Measurements from ENCODE around the gene MKRN2.
A peak's percentile ranks its signal among the peaks of the same experiment; 100 is the strongest.

Gene MKRN2

DNA sequence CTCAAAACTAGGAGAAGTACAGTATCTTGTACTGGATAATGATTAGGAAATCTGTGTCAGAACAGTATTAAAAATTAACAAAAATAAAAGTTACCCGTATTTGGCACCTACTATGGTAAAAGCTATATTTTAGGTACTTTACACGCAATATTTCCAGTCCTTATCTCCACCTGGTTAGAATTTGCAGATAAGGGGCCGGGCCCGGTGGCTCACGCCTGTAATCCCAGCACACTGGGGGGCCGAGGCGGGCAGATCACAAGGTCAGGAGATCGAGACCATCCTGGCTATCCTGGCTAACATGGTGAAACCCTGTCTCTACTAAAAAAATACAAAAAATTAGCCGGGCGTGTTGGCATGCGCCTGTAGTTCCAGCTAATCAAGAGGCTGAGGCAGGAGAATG lies 40.0 kb upstream of the MKRN2 start:
- TF ChIP-seq, protein P1, sequence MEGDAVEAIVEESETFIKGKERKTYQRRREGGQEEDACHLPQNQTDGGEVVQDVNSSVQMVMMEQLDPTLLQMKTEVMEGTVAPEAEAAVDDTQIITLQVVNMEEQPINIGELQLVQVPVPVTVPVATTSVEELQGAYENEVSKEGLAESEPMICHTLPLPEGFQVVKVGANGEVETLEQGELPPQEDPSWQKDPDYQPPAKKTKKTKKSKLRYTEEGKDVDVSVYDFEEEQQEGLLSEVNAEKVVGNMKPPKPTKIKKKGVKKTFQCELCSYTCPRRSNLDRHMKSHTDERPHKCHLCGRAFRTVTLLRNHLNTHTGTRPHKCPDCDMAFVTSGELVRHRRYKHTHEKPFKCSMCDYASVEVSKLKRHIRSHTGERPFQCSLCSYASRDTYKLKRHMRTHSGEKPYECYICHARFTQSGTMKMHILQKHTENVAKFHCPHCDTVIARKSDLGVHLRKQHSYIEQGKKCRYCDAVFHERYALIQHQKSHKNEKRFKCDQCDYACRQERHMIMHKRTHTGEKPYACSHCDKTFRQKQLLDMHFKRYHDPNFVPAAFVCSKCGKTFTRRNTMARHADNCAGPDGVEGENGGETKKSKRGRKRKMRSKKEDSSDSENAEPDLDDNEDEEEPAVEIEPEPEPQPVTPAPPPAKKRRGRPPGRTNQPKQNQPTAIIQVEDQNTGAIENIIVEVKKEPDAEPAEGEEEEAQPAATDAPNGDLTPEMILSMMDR (IDR thresholded peaks at IDR 0.05), result no peak

DNA sequence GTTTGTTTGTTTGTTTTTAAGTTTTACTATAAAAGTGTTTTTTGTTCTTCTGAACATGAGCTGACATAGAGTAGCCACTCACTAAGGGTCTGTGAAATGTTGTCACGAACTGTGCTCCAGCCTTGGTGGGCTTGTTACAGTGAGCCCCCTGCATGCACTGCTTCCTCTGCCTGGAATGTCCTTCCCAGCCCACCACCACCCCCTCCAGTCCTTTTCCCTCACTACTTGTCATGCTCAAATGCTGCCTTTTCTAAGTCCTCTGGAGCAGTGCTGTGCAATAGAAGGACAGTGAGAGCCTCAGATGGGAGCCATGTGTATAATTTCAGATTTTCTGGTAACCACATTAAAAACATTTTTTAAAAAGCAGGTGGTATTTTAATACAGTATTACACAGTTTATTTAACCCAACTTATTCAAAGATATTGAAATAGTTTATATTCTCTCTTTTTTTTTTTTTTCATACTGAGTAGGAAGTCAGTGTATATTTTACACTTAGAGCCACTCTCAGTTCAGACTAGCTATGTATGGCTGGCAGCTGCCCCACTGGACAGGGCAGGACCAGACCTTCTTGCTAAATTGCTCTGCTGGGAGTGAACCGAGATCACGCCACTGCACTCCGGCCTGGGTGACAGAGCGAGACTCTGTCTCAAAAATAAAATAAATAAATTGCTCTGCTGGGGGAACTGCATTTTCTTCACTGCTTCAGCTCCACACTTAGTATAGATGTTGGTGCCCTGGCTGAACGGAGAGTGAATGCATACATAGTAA lies 38.4 kb upstream of the MKRN2 start:
- TF ChIP-seq, protein P1 (IDR thresholded peaks at IDR 0.05), result no peak

DNA sequence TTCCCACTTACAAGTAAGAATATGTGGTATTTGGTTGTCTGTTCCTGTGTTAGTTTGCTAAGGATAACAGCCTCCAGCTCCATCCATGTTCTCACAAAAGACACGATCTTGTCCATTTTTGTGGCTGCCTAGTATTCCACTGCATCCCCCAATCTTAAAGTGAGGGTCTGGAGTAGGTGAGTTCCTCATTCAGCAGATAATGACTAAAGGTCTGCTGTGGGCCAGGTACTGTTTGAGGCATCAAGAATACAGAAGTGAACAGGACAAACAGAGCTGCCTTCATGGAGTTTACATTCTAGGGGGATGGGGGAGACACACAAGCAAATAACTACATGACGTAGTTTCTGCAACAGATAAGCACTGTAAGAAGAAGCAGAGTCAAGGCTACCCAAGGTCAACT lies 35.9 kb upstream of the MKRN2 start:
- TF ChIP-seq, protein P1 (IDR thresholded peaks at IDR 0.05), result no peak

DNA sequence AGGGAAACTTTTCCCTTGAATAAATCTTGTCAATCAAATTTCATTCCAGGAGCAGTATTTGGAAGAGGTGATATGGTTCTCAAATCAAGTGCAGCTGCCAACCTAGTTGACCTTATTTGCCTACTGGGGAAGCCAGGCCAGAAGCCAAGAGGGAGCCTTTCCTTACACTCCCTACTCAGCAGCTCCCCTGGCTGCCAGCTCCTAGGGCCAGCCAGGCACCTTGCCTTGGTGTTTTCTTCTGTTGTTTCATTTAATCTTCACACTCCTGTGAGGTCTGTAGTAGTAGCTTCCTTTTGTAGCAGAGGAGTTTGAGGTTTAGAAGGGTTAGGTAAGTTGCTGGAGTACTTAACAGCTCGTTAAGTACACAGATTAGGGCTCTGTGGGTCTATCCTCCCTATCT lies 34.2 kb upstream of the MKRN2 start:
- TF ChIP-seq, protein P1 (IDR thresholded peaks at IDR 0.05), result peak; percentile 29; the same call in 1 of the 2 replicates

DNA sequence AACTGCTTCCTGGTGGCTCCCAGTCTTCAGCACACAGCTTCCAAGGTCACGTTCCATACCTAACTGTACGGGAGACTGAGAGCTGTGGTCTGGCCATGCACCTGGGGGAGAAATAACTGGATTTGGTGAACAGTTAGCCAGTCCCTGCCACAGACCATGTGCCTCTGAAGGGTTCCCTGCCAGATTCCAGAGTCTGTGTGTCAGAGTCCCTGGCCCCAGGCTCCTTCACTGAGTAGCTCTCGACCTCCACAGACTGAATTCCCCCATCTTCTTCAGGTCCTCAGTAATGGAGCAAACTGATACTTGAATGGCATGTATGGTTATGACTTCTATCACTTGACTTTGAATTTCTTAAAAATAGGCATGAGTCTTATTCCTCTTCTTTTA lies 29.1 kb upstream of the MKRN2 start:
- TF ChIP-seq, protein P1 (IDR thresholded peaks at IDR 0.05), result no peak

DNA sequence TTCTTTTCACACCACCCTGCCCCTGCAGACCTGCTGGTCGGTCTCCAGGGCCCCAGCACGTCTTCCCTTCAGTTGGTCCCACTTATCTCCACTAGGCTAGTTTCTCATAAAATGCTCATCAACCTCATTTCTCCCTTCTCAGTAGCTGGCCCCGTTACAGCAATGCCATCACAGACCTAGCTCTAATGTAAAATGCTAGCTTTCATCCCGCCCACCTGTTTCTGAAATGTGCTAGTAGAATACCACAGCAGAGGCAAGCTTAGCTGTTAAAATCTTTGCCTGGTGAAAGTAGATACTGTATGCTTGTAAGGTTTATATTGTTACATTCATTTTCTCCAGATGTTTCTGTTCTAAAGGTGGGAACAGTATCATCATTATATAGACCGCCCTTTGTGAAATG lies 24.7 kb upstream of the MKRN2 start:
- TF ChIP-seq, protein P1 (IDR thresholded peaks at IDR 0.05), result no peak

DNA sequence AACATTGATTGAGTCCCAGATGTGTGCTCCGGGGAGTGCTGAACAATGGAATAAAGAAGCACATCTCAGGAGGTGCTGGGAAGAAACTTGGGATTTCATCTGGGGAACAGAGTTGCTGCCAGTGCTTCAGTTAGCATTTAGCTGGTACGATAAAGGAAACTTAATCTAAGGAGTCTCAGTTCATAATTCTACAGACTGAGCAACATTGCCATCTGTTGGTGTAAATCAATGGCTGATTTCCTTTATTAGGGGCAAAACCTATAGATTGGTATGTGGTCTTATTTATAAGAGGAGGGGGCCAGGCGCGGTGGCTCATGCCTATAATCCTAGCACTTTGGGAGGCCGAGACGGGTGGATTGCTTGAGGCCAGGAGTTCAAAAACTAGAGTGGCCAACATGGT lies 20.5 kb upstream of the MKRN2 start:
- TF ChIP-seq, protein P1 (IDR thresholded peaks at IDR 0.05), result no peak

DNA sequence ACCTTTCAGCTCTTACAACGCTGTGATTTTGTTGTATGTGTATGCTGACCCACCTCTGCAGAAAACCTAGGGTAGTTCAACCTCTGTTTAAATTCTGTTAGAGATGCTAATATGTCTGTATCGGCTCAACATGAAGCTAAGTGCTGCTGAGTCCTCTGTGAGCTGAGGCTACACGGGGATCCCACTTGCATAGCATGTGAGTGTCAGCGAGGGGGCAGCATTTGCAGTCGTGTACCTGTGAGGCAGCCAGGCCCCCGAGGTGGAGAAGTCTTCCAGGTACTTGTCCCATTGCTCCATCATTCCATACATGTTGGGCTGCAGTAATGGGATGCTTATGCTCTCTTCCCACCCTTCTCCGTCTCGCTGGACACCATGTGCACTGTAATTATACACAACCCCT lies 15.3 kb upstream of the MKRN2 start:
- TF ChIP-seq, protein P1 (IDR thresholded peaks at IDR 0.05), result no peak
